Measurements from ENCODE around the gene JAG2.

The JAG2 gene

DNA sequence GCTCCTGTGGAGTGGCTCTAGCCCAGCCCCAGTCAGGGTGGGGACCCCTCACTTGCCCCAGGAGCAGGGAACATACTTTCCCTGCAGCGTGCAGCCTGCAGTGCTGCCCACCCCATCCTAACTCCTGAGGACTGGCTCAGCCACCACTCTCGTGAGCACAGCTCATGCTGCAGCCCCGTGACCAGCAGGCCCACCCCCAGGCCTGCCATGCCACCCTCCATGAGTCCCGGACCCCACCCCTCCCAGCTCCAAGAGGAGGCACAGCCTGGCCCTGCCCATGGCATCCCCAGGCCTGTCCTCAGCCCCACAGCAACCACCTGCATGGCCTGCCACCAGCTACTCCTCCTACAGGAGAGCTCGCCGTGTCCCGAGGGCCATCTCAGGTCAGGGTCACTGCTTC lies 3.9 kb upstream of the JAG2 start:
- no peak overlapping the region for H3K4me3 ChIP-seq (ENCODE audit: low read depth, low read length)
- no peak for TF ChIP-seq CTCF (IDR thresholded peaks at IDR 0.05; ENCODE audit: low read depth, low read length, missing control alignments)
- DNase-seq (ENCODE audit: low read depth), result no peak

DNA sequence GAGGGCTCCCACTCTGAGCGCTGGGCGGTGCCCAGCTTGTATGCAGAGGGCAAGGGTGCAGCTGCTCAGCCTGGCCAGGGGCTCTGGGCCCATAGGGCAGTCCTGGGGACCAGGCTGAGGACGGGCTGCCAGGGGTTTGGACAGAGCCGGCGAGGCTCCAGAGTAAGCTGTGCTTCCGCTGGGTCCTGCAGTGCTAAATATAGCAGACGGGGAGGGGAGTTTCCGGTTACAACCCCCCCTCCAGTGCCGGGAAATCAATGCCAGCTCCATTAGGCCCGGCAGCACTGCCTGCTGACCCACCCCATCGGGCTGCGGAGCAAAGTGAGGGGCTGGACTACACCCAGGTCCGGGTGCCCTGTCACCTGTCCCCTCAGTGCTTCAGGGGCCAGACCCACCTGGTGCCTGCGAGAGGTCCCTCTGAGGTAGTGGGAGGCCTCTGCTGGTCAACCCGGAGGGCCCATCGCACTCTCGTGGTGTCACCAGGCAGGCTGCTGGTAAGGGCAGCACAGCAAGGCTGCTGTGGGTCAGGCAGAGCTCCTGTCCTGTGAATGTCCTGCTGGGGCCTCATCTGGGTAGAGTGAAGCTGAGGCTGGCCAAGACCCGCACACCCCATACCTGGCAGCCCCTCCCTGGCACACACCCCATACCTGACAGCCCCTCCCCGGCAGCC lies 2.6 kb upstream of the JAG2 start:
- TF ChIP-seq CTCF (IDR thresholded peaks at IDR 0.05; ENCODE audit: low read depth, low read length, missing control alignments), result no peak
- DNase-seq (ENCODE audit: low read depth), result no peak
- no peak overlapping the region for H3K4me3 ChIP-seq (ENCODE audit: low read depth, low read length)

GRCh38 chr14:105169776-105170655 lies 1.4 kb upstream of the JAG2 start:
- TF ChIP-seq CTCF (IDR thresholded peaks at IDR 0.05; ENCODE audit: low read depth, low read length, missing control alignments), result no peak
- H3K4me3 ChIP-seq (ENCODE audit: low read depth, low read length), result no peak overlapping the region
- DNase-seq (ENCODE audit: low read depth), result no peak

DNA sequence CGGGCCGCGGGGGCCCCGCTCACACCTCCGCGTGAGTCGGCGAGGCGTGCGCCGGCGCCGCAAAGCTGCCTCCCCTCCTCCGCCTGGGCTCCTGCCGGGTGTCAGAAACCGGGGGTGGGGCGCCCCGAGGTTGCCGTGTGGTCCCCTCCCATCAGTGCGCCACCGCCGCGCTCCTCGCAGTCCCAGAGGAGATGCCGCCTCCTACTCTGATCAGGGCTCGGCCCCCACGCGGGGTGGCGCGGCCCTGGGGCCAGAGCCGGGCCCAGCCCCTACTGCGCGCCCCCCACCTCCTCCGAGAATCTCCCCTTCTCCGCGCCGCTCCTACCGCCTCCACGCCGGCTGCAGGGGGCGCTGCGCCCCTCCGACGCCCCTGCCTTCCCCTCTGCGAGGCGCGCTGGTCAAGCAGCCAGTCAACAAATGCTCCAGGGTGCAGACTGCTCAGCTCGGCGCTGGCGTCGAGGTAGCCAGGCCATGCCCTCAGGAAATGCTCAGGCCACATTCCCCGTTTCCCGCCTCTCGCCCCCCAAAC lies 467 bp upstream of the JAG2 start:
- TF ChIP-seq CTCF (IDR thresholded peaks at IDR 0.05; ENCODE audit: low read depth, low read length, missing control alignments), result peak; percentile 48
- no peak overlapping the region; the same call in 1 of the 2 replicates for H3K4me3 ChIP-seq (ENCODE audit: low read depth, low read length)
- no peak for DNase-seq (ENCODE audit: low read depth)

- no peak for DNase-seq (ENCODE audit: low read depth)
- no peak overlapping the region for H3K4me3 ChIP-seq (ENCODE audit: low read depth, low read length)
- no peak for TF ChIP-seq CTCF (IDR thresholded peaks at IDR 0.05; ENCODE audit: low read depth, low read length, missing control alignments)
Measured at GRCh38 chr14:105168093-105168420, 519 bp downstream of the JAG2 start.

GRCh38 chr14:105167303-105168092 lies 1.1 kb downstream of the JAG2 start:
- no peak for DNase-seq (ENCODE audit: low read depth)
- TF ChIP-seq CTCF (IDR thresholded peaks at IDR 0.05; ENCODE audit: low read depth, low read length, missing control alignments), result peak; percentile 10
- no peak overlapping the region; the same call in 1 of the 2 replicates for H3K4me3 ChIP-seq (ENCODE audit: low read depth, low read length)

Data from GM12864 (cell line).